ENCODE results near the gene CCSER1. TPM values are rescaled to one million over a fixed set of nuclear protein-coding genes. Genes with fewer than 3 reads are reported as not detected.

Gene CCSER1
- total and polyA plus RNA-seq, 4 donors, result 0.18 to 2.3 (median 1.2) TPM

GRCh38 chr4:90219822-90220221 is 92.6 kb downstream of the CCSER1 start:
- no peaks in the 10 kb centered on the region for H3K27me3 ChIP-seq (ENCODE audit: control insufficient read depth in 4 of 4, insufficient read depth in 4 of 4, low read length in 3 of 4)
- H3K9ac ChIP-seq (ENCODE audit: low read depth in 1 of 2, low read length in 2 of 2), result no peak overlapping the region
- TF ChIP-seq HNF4G (IDR thresholded peaks at IDR 0.05) (no peak), FOXA2 (IDR thresholded peaks at IDR 0.05) (no peak), HNF4A (conservative IDR thresholded peaks at IDR 0.05) (no peak), NR2F2 (IDR thresholded peaks at IDR 0.05) (no peak), EGR1 (IDR thresholded peaks at IDR 0.05; ENCODE audit: low read depth in 2 of 2) (no peak), ZBTB33 (IDR thresholded peaks at IDR 0.05) (no peak), FOXA1 (IDR thresholded peaks at IDR 0.05) (no peak), GABPA (IDR thresholded peaks at IDR 0.05 in 1 of 2, conservative IDR thresholded peaks at IDR 0.05 in 1 of 2) (no peak), RAD21 (IDR thresholded peaks at IDR 0.05) (no peak), REST (IDR thresholded peaks at IDR 0.05) (no peak), JUND (IDR thresholded peaks at IDR 0.05) (no peak), YY1 (IDR thresholded peaks at IDR 0.05) (no peak), ATF3 (IDR thresholded peaks at IDR 0.05) (no peak), SP1 (IDR thresholded peaks at IDR 0.05) (no peak), MAX (IDR thresholded peaks at IDR 0.05) (no peak), RXRA (IDR thresholded peaks at IDR 0.05) (no peak), TAF1 (conservative IDR thresholded peaks at IDR 0.05) (no peak)
- TF ChIP-seq, protein P1, sequence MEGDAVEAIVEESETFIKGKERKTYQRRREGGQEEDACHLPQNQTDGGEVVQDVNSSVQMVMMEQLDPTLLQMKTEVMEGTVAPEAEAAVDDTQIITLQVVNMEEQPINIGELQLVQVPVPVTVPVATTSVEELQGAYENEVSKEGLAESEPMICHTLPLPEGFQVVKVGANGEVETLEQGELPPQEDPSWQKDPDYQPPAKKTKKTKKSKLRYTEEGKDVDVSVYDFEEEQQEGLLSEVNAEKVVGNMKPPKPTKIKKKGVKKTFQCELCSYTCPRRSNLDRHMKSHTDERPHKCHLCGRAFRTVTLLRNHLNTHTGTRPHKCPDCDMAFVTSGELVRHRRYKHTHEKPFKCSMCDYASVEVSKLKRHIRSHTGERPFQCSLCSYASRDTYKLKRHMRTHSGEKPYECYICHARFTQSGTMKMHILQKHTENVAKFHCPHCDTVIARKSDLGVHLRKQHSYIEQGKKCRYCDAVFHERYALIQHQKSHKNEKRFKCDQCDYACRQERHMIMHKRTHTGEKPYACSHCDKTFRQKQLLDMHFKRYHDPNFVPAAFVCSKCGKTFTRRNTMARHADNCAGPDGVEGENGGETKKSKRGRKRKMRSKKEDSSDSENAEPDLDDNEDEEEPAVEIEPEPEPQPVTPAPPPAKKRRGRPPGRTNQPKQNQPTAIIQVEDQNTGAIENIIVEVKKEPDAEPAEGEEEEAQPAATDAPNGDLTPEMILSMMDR (IDR thresholded peaks at IDR 0.05; ENCODE audit: low read depth, low read length, missing input control), result no peak
- no peak overlapping the region for H3K4me3 ChIP-seq (ENCODE audit: low read depth in 1 of 3, low read length in 3 of 3)
- H3K27ac ChIP-seq (ENCODE audit: low read depth in 1 of 2, low read length in 2 of 2), result no peak overlapping the region
- H3K9me3 ChIP-seq (ENCODE audit: control insufficient read depth in 4 of 4, low read length in 3 of 4), result no peaks in the 10 kb centered on the region
- 86% methylated on average over 3 of the region's 3 CpGs for WGBS
- H3K4me1 ChIP-seq (ENCODE audit: control insufficient read depth in 4 of 4, insufficient read depth in 4 of 4, low read length in 3 of 4), result no peaks in the 10 kb centered on the region
- H3K36me3 ChIP-seq (ENCODE audit: control insufficient read depth in 4 of 4, insufficient read depth in 3 of 4, low read depth in 1 of 4, low read length in 3 of 4), result no peaks in the 10 kb centered on the region
- no peak for DNase-seq (ENCODE audit: low spot score)

All from liver (tissue), 9 donors.